Activated CD8-positive, alpha-beta T cell treated with anti-CD3 and anti-CD28 coated beads, Interleukin-2, amount 10 ng/mL, durations not matched to agents 7 days and 5 days (primary cell): ENCODE measurements around the gene GAL3ST2. TPM values are rescaled to one million over a fixed set of nuclear protein-coding genes. Genes with fewer than 3 reads are reported as not detected.

Source experiments
- ATAC-seq: fragments of 150-1000 bp; cut with Tn5 transposase; one replicate; pipeline ENCODE4 v1.10.0; 2021; ENCODE audit warnings: moderate library complexity
- CTCF ChIA-PET: fragments of 350-600 bp; sonication (Branson Sonifier 250); formaldehyde crosslinking; loops from one replicate; lab custom pipeline; 2021; ENCODE audit warnings: antibody characterized with exemption; lab: Charles Lee
- POLR2A ChIA-PET: fragments of 350-600 bp; sonication (Branson Sonifier 250); formaldehyde crosslinking; loops from one replicate; lab custom pipeline; 2021; ENCODE audit warnings: antibody characterized with exemption; lab: Charles Lee
- DNase-seq: peaks from one replicate; pipeline ENCODE4 v3.0.0-alpha.2; 2020
- H3K27ac Mint-ChIP-seq: one replicate; pipeline ENCODE4 v1.8.0; 2021; ENCODE audit warnings: mild to moderate bottlenecking, mixed read lengths
- H3K27me3 Mint-ChIP-seq: one replicate; pipeline ENCODE4 v1.8.0; 2021; ENCODE audit warnings: low read depth, mixed read lengths
- H3K36me3 Mint-ChIP-seq: one replicate; pipeline ENCODE4 v1.8.0; 2021; ENCODE audit warnings: low read depth, mixed read lengths
- H3K4me1 Mint-ChIP-seq: one replicate; pipeline ENCODE4 v1.8.0; 2021; ENCODE audit warnings: low read depth, mixed read lengths
- H3K4me3 Mint-ChIP-seq: one replicate; pipeline ENCODE4 v1.8.0; 2021; ENCODE audit warnings: mild to moderate bottlenecking, mixed read lengths
- H3K9me3 Mint-ChIP-seq: one replicate; pipeline ENCODE4 v1.8.0; 2022; ENCODE audit warnings: mixed read lengths; ENCODE audit not compliant: insufficient read depth
- total RNA-seq, 2 experiments: library from RNA; stranded (reverse); gene quantifications; one replicate each; pipeline ENCODE4 v1.2.3, GENCODE V29; 2021

Gene GAL3ST2
- total RNA-seq, 2 experiments from 2014 or later = 0.34 TPM

GRCh38 chr2:241852981-241853631 is 76.5 kb downstream of the GAL3ST2 start:
- Mint-ChIP-seq H3K27me3 (no peaks in the 10 kb centered on the region), H3K4me1 (peaks cover 3% of the 10 kb centered on the region), H3K27ac (no peak overlapping the region), H3K36me3 (no peaks in the 10 kb centered on the region), H3K4me3 (no peak overlapping the region), H3K9me3 (no peaks in the 10 kb centered on the region)
- ChIA-PET CTCF (no interaction called here), POLR2A (no interaction called here)
- ATAC-seq (no peak), DNase-seq (no peak)

Other genes starting within 250 kb of the GAL3ST2 start
- gene BOK, start 218.1 kb upstream of the GAL3ST2 start, total RNA-seq = not detected
- gene THAP4, start 139.7 kb upstream of the GAL3ST2 start, total RNA-seq = 10 to 100 TPM; 32.3 to 37.4 TPM
- 10 to 100 TPM; 81.2 to 94.6 TPM for gene ATG4B, start 139.1 kb upstream of the GAL3ST2 start, total RNA-seq
- 100 to 1,000 TPM; 101 to 103 TPM for gene DTYMK, start 90.0 kb upstream of the GAL3ST2 start, total RNA-seq
- gene ING5, start 74.8 kb upstream of the GAL3ST2 start, total RNA-seq = 10 to 100 TPM; 36.7 to 38.5 TPM
- gene D2HGDH, start 42.2 kb upstream of the GAL3ST2 start, total RNA-seq = 10 to 100 TPM; 26.3 to 28.0 TPM
- under 1 TPM; 0.31 to 0.45 TPM for gene NEU4, start 32.4 kb downstream of the GAL3ST2 start, total RNA-seq
- gene PDCD1, start 82.1 kb downstream of the GAL3ST2 start, total RNA-seq = 1 to 10 TPM; 2.4 to 2.5 TPM
- not detected for gene RTP5, start 92.9 kb downstream of the GAL3ST2 start, total RNA-seq